Measurements from ENCODE around the gene C14orf132. TPM values are rescaled to one million over a fixed set of nuclear protein-coding genes. Genes with fewer than 3 reads are reported as not detected.

The C14orf132 gene
- polyA plus RNA-seq, 2 donors, result 4.2 to 5.9 TPM

DNA sequence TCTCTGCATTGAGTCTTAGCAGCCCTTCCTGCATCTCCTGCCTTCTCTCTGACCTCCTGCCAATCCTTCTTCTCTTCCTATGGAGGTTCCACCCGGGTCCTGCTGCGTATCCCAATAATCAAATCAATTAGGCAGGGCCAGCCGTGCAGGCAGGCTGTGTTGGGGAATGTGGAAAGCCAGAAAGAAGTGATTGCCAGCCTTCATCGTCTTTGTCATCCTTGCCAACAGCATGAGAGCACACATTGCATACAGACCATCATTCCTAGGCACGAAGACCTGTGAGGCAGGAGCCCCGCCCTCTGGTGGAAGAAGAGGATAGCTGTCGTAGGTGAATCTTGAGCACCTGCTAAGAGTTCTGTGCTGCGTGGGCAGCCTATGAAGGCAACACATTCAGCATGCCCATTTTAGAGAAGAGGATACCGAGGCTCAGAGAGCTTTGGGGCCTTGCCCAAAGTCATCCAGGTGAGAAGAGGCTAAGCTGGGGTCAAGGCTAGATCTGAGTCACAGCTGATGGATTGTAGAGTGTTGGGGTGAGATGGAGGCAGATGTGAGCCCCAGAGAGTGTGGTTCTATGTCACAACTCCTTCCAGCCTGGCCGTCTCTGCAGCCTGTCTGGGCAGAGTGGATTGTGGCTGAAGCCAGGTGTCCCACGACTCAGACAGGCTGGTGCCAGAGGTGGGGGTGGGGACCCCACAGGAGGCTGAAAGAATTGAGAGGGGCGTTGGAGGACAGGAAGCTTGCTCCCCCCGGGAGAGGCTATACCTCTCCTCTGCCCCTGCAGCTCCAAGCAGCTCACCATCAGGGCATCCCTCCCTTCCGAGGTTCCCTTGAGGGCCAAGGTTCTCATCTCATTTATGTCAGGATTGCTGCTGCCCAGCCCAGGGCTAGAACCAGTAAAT, 12.7 kb downstream of the C14orf132 start:
- no peaks in the 10 kb centered on the region for H3K27me3 ChIP-seq (ENCODE audit: control insufficient read depth in 1 of 2, insufficient read depth in 2 of 2, low read length in 2 of 2)
- H3K4me1 ChIP-seq (ENCODE audit: control insufficient read depth in 2 of 2, insufficient read depth in 2 of 2, low read length in 1 of 2), result peaks cover 3 to 5% of the 10 kb centered on the region in 2 donors
- no peak overlapping the region for H3K27ac ChIP-seq (ENCODE audit: low read depth in 2 of 2, low read length in 1 of 2)
- H3K4me3 ChIP-seq (ENCODE audit: low read depth in 1 of 2, low read length in 2 of 2), result no peak overlapping the region
- no peaks in the 10 kb centered on the region for H3K36me3 ChIP-seq (ENCODE audit: control insufficient read depth in 2 of 2, insufficient read depth in 2 of 2, low read length in 1 of 2)
- no peaks in the 10 kb centered on the region for H3K9me3 ChIP-seq (ENCODE audit: control insufficient read depth in 2 of 2, insufficient read depth in 1 of 2, low read depth in 1 of 2, low read length in 1 of 2)
- WGBS, 2 donors, result 69 to 72% methylated on average over 14 of the region's 14 CpGs

DNA sequence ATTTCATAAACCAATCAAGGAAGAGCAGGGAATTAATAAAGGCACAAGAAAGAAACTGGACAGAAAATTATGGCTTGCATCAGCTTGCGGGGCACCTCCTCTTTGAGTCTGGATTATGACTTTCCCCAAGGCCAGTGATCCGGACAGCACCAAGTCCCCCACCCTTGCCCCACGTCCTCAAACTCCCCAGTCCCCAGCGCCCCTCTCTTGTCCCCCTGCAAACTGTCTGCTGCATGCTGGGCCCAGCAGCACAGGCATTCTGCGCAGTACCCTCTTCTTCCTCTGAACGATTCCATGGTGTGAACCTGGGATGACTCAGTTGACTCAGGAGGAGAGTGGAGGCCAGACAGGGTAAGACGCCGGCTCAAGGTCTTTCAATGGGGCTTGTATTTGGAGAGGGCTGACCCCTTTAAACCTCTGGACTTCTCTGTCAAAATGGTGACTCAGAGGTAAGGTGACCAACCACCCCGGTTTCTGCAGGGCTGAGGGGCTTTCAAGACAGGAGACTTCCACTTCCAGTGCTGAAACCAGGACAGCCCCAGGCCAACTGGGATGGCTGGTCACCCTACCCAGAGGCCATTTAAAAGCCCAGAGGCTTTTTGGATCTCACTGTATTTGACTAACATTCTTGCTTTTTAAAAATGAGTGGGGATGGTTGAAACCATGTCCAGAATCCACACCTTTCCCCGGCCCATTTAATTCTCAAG, 13.5 kb downstream of the C14orf132 start:
- no peak overlapping the region for H3K4me3 ChIP-seq (ENCODE audit: low read depth in 1 of 2, low read length in 2 of 2)
- H3K4me1 ChIP-seq (ENCODE audit: control insufficient read depth in 2 of 2, insufficient read depth in 2 of 2, low read length in 1 of 2), result peaks cover 3 to 5% of the 10 kb centered on the region in 2 donors
- H3K27ac ChIP-seq (ENCODE audit: low read depth in 2 of 2, low read length in 1 of 2), result no peak overlapping the region
- H3K27me3 ChIP-seq (ENCODE audit: control insufficient read depth in 1 of 2, insufficient read depth in 2 of 2, low read length in 2 of 2), result no peaks in the 10 kb centered on the region
- WGBS, 2 donors, result 88 to 90% methylated on average over 10 of the region's 10 CpGs
- H3K9me3 ChIP-seq (ENCODE audit: control insufficient read depth in 2 of 2, insufficient read depth in 1 of 2, low read depth in 1 of 2, low read length in 1 of 2), result no peaks in the 10 kb centered on the region
- no peaks in the 10 kb centered on the region for H3K36me3 ChIP-seq (ENCODE audit: control insufficient read depth in 2 of 2, insufficient read depth in 2 of 2, low read length in 1 of 2)

DNA sequence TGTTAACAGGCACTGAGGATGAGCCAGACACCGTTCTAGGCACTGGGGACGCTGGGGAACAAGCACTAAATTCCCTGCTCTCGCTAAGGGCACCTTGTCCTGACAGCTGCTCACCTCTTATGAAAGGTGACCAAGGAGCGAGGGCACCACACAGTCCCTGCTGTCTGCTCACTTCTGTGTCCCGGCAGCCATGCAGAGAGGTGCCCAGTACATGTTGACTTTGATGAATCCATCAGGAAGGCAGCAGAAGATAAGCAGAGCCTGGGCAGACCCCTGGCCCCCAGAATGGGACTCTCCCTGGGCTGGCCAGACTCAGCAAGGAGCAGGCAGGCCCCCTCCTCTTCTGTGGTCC, 14.1 kb downstream of the C14orf132 start:
- Histone ChIP-seq H3K27me3 (ENCODE audit: control insufficient read depth in 1 of 2, insufficient read depth in 2 of 2, low read length in 2 of 2) (no peaks in the 10 kb centered on the region), H3K9me3 (ENCODE audit: control insufficient read depth in 2 of 2, insufficient read depth in 1 of 2, low read depth in 1 of 2, low read length in 1 of 2) (no peaks in the 10 kb centered on the region), H3K4me1 (ENCODE audit: control insufficient read depth in 2 of 2, insufficient read depth in 2 of 2, low read length in 1 of 2) (peaks cover 3 to 5% of the 10 kb centered on the region in 2 donors), H3K4me3 (ENCODE audit: low read depth in 1 of 2, low read length in 2 of 2) (no peak overlapping the region), H3K36me3 (ENCODE audit: control insufficient read depth in 2 of 2, insufficient read depth in 2 of 2, low read length in 1 of 2) (no peaks in the 10 kb centered on the region), H3K27ac (ENCODE audit: low read depth in 2 of 2, low read length in 1 of 2) (no peak overlapping the region)
- WGBS, 2 donors, result 77 to 85% methylated on average over 5 of the region's 5 CpGs

DNA sequence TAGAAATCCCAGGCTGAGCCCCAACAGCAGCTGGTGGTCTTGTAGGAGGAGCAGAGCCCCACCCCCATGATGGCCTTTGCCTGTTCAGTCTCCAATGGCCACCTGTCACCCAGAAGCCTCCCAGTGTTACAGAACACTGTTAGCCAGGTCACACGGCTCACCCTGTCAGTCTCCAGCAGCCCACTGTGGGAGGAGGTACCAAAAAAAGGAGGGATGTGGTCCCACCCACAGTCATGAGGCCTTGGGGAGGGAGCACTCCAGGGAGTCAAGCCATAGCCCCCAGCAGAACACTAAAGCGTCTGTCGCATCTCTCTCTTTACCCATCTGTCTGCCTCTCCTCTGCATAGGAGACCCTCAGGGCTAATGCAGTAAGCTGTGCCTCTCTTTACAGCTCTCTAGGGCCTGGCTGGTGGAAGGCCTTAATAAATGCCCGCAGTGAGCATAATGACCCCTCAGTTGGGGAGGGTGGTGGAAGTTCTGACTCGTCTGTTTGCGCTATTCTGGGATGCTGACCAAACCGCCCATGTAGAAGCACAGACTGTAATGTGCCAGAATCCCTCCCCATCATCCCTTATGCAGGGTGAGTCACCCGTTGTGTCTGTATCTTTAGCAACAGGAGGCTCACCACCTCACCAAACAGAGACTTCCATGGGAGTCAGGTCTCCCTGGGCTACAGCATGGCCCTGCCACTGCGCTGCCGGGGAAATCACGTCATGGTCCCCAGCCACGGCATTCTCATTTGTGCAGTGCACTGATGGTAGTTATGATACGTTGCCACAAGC, 14.6 kb downstream of the C14orf132 start:
- no peaks in the 10 kb centered on the region for H3K9me3 ChIP-seq (ENCODE audit: control insufficient read depth in 2 of 2, insufficient read depth in 1 of 2, low read depth in 1 of 2, low read length in 1 of 2)
- no peaks in the 10 kb centered on the region for H3K27me3 ChIP-seq (ENCODE audit: control insufficient read depth in 1 of 2, insufficient read depth in 2 of 2, low read length in 2 of 2)
- H3K36me3 ChIP-seq (ENCODE audit: control insufficient read depth in 2 of 2, insufficient read depth in 2 of 2, low read length in 1 of 2), result no peaks in the 10 kb centered on the region
- WGBS, 2 donors, result 44 to 50% methylated on average over 13 of the region's 13 CpGs
- H3K4me3 ChIP-seq (ENCODE audit: low read depth in 1 of 2, low read length in 2 of 2), result no peak overlapping the region
- peaks cover 3 to 5% of the 10 kb centered on the region in 2 donors for H3K4me1 ChIP-seq (ENCODE audit: control insufficient read depth in 2 of 2, insufficient read depth in 2 of 2, low read length in 1 of 2)
- H3K27ac ChIP-seq (ENCODE audit: low read depth in 2 of 2, low read length in 1 of 2), result peak overlapping the region in 1 of 2 donors; percentile 58

DNA sequence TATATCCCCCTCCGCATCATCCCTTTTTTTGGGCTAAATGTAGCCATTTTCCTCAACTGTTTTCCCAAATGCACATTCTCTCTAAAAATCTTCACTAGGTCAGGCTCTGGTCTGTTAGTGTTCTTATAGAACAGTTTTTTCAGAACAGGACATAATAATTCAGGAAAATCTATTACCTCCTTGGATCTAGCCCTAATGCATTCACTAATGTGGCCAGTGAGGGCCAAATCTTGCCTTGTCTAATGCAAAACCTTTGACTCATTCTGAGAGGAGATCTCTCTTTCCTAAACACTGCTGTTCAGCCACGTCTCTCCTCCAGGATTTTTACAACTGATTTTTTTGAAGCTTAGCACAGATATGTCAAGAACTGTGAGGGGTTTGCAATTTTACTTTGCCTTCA, 15.5 kb downstream of the C14orf132 start:
- Histone ChIP-seq H3K4me1 (ENCODE audit: control insufficient read depth in 2 of 2, insufficient read depth in 2 of 2, low read length in 1 of 2) (peaks cover 3 to 9% of the 10 kb centered on the region in 2 donors), H3K9me3 (ENCODE audit: control insufficient read depth in 2 of 2, insufficient read depth in 1 of 2, low read depth in 1 of 2, low read length in 1 of 2) (no peaks in the 10 kb centered on the region), H3K36me3 (ENCODE audit: control insufficient read depth in 2 of 2, insufficient read depth in 2 of 2, low read length in 1 of 2) (no peaks in the 10 kb centered on the region), H3K27ac (ENCODE audit: low read depth in 2 of 2, low read length in 1 of 2) (no peak overlapping the region), H3K4me3 (ENCODE audit: low read depth in 1 of 2, low read length in 2 of 2) (no peak overlapping the region), H3K27me3 (ENCODE audit: control insufficient read depth in 1 of 2, insufficient read depth in 2 of 2, low read length in 2 of 2) (no peaks in the 10 kb centered on the region)
- 79 to 80% methylated on average over 2 of the region's 2 CpGs for whole genome bisulfite sequencing, 2 donors

DNA sequence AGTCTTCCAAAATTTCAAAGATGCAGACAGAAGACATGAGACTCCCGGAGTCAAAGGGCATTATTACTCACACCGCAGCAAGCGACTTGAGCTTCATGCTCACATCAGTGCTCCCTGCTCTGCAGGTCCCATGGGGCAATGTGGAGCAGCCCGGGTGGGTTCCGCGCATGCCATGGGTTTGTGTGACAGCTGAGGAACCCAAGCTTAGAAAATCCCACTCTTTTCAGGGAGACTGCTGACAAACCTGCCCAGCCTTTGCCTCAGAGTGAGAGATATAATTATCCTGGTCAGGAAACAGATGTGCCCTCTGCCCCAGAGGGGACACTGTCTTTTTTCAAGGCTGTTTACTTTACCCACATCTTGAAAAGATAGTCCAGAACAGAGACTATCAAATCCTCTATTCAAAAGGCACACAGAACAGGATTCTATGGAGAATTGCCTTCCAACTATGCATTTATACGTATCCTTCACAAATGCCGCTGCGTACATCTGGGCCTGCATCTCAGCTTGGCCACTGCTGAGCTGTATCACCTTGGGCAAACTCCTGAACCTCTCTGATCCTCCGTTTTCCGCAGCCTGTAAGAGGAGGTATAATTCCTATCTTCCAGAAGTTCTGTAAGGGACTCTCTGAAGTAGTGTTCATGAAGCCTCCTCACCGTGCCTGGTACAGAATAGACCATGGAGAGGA, 16.0 kb downstream of the C14orf132 start:
- Histone ChIP-seq H3K4me3 (ENCODE audit: low read depth in 1 of 2, low read length in 2 of 2) (no peak overlapping the region), H3K4me1 (ENCODE audit: control insufficient read depth in 2 of 2, insufficient read depth in 2 of 2, low read length in 1 of 2) (peaks cover 3 to 9% of the 10 kb centered on the region in 2 donors), H3K27me3 (ENCODE audit: control insufficient read depth in 1 of 2, insufficient read depth in 2 of 2, low read length in 2 of 2) (no peaks in the 10 kb centered on the region), H3K27ac (ENCODE audit: low read depth in 2 of 2, low read length in 1 of 2) (no peak overlapping the region), H3K36me3 (ENCODE audit: control insufficient read depth in 2 of 2, insufficient read depth in 2 of 2, low read length in 1 of 2) (no peaks in the 10 kb centered on the region), H3K9me3 (ENCODE audit: control insufficient read depth in 2 of 2, insufficient read depth in 1 of 2, low read depth in 1 of 2, low read length in 1 of 2) (no peaks in the 10 kb centered on the region)
- WGBS, 2 donors, result 88 to 89% methylated on average over 12 of the region's 12 CpGs

DNA sequence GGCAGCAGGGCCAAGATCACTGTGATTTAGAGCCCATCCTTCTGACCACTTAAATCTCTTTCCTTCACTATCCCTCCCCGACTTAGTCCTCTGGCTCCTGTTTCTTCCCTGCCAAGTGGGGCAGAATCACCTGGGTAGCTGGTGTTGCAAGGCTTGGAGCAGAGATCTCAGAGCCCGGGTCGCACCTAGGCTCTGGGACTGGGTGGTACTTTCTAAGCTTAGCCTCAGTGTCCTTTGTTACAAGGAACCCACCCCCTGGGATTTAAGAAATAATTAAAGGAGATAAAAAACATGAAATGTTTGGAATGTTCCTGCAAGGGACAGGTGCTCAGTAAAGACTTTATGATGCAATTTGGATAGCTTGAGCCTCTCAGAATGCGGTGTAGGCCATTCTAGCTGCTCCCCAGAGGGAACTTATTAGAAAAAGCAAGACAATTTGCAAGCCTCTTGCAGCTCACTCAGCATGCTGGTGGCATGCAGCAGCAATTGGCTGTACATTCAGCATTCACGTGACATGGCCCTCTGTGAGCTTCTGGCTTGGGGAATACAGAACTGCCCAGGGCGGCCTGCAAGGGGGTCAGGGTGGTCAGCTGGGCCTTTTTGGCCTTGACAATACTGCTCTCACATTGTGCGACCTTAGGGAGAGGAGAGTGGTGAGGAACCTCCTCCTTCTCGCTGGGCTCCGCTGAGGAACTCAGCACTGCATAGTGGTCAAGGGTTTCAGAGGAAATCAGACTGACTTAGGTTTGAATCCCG, 16.8 kb downstream of the C14orf132 start:
- WGBS, 2 donors, result 77 to 83% methylated on average over 10 of the region's 10 CpGs
- Histone ChIP-seq H3K36me3 (ENCODE audit: control insufficient read depth in 2 of 2, insufficient read depth in 2 of 2, low read length in 1 of 2) (no peaks in the 10 kb centered on the region), H3K4me1 (ENCODE audit: control insufficient read depth in 2 of 2, insufficient read depth in 2 of 2, low read length in 1 of 2) (peaks cover 3 to 7% of the 10 kb centered on the region in 2 donors), H3K27ac (ENCODE audit: low read depth in 2 of 2, low read length in 1 of 2) (no peak overlapping the region), H3K9me3 (ENCODE audit: control insufficient read depth in 2 of 2, insufficient read depth in 1 of 2, low read depth in 1 of 2, low read length in 1 of 2) (no peaks in the 10 kb centered on the region), H3K27me3 (ENCODE audit: control insufficient read depth in 1 of 2, insufficient read depth in 2 of 2, low read length in 2 of 2) (no peaks in the 10 kb centered on the region), H3K4me3 (ENCODE audit: low read depth in 1 of 2, low read length in 2 of 2) (no peak overlapping the region)

DNA sequence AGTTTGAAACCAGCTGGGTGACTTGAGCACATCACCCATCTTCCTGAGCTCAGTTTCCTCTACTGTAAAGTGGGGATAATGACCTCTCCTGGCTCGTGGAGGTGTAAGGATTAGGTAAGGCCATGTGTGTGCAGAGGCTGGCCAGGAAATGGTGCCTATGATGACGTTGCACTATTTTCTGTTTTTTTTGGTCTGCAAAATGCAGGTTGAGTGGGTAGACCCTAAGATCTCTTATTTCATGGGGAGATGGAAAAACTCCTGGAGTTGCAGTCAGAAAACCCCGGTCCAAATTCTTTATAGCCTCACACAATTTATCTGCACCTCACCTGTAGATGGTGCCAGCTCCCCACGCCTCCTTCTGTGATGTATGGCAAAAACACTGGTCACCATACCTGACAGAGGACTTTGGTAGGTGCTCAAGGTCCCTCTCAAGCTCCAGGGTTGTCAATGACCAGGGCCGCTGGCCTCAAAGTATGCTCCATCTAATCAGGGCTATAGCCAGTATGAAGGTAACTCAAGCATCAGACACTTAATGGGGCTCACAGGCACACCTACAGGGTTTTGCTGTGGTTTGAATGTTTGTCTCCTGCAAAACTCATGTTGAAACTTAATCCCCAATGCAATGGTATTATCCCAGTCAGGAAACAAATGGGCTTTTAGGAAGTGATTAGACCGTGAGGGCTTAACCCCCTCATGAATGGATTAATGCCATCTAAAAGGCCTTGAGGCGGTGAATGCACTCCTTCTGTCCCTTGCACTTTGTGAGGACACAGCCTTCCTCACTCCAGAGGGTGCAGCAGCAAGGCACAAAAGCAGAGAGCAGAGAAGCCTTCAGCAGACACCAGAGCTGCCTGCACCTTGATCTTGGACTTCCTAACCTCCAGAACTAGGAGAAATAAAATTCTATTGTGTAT, 17.6 kb downstream of the C14orf132 start:
- Histone ChIP-seq H3K27me3 (ENCODE audit: control insufficient read depth in 1 of 2, insufficient read depth in 2 of 2, low read length in 2 of 2) (no peaks in the 10 kb centered on the region), H3K4me3 (ENCODE audit: low read depth in 1 of 2, low read length in 2 of 2) (no peak overlapping the region), H3K4me1 (ENCODE audit: control insufficient read depth in 2 of 2, insufficient read depth in 2 of 2, low read length in 1 of 2) (peaks cover 3 to 7% of the 10 kb centered on the region in 2 donors), H3K27ac (ENCODE audit: low read depth in 2 of 2, low read length in 1 of 2) (no peak overlapping the region), H3K36me3 (ENCODE audit: control insufficient read depth in 2 of 2, insufficient read depth in 2 of 2, low read length in 1 of 2) (no peaks in the 10 kb centered on the region), H3K9me3 (ENCODE audit: control insufficient read depth in 2 of 2, insufficient read depth in 1 of 2, low read depth in 1 of 2, low read length in 1 of 2) (no peaks in the 10 kb centered on the region)
- WGBS, 2 donors, result 66 to 67% methylated on average over 7 of the region's 7 CpGs
